ENCODE data around the gene CHRDL2.

Gene CHRDL2

DNA sequence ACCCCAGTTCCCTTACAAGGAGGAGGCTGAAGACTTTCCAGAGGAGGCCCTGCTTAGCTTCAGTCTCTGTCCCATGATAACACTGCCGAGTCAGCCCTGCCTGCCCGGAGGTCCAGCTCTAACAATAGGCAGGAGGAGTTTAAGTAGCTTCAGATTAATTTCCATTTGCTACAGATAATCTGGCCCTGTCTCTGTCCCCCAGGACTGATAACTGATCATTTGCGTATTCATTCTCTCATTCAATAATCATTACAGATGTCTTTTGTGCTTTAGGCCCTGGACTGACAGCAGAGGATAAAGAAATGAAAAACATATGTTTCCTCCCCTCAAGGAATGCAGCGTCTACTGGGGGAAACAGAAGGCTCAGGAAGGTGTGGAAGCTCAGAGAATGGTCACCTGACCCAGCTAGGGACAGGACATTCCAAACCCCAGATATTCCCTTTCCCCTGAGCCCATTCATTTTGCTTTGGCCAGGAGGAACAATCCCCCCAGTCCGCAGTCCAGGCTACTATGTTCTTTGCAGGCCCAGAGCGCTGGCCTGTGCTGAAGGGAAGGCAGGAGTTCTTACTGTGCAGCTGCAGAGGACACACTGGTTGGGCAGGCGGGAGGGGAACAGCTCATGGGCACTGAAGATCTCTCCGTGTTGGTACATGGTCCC lies 20.8 kb downstream of the CHRDL2 start:
- ATAC-seq = no peak

DNA sequence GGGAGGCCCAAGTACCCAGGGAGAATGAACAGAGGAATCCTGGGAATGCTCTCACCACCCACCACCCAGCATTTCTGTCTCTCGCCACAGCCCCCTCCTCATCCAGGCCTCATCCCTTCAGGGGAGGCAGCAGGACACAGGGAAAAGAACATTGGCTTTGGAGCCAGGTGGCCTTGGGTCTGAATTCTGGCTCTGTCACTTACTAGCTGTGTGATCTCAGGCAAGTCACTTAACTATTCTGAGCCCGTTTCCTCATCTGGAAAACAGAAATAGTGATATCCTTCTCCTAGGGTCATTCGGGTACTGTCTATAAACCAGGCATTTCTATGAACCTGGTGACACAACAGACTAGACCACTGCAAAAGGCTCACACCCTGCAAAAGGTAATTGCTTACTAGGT lies 22.1 kb downstream of the CHRDL2 start:
- no peak for ATAC-seq

DNA sequence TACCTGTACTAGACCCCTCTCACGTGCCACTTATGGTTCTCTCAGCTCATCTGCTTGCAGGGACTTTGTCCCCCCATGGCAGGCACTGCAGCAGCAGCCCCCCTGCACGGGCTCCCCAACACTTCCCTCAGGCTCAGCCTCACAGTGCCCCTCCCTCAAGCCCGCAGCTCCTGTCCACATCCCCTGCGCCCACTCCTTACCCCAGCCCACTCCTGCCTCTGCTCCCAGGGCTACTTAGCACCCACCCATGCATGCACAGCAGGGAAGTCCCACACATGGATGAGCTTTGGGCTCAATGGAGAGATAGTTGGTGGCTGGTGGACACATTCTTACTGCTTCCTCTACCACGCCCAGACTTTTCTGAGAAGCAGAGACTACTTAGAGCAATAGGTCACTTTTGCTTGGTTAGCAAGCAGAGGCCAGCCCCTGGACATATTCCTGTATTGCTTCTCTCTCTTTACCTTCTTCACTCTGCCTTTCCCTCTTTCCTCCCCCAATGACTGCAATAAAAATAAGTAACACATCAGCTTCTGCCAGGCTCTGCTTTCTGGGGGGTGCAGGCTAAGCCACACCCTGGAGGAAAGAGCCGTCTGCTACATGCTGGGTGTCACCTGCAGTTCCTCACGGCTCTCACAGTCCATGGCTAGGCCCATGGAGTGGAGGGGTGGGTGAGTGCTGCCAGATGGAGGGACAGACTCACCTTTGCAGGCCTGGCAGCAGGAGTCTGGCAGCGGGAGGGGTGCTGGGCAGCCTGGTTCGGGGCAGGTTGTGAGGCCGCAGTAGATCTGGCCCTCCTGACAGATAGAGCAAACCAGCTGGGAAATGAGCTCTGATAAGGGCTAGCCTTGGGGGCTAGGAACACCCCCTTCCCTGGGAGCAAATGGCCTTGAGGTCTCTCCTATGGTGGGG lies 23.4 kb downstream of the CHRDL2 start:
- ATAC-seq = no peak

DNA sequence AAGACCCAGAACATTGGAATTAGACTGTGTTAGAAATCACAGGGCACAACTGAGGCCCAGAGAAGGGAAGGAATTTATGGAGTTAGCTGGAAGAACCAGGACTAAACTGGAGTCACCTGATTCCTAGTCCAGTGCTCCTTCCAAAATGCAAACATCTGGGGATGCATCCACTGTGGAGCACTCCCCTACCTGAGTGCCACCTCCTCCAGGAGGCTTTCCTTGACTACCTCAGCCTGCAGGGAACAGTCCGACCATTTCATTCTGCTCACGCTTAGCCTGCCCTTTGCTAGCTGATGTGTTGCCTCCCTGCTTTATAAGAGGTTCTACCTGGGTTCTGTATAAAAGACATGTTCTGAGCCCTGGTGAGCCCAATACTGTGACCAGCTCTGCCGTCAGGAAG lies 24.0 kb downstream of the CHRDL2 start:
- no peak for ATAC-seq

DNA sequence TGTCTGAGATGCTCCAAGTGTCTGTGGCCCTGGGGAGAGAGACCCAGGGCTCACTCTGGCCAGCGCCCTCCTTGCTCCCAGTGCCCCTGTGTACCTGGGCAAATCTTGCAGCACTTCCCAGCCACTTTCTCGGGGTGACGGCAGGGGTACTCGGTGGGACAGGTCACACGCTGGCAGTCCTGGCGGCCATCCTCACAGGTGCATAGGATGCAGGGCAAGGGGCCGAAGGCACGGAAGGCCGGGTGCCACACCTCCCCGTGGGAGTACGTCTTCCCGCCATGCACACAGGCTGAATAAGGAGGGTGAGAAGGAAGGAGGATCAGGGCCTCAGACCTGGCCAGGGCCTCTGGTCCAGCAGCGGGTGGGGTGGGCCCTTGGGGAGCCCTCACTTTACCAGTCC lies 28.0 kb downstream of the CHRDL2 start:
- no peak for ATAC-seq

DNA sequence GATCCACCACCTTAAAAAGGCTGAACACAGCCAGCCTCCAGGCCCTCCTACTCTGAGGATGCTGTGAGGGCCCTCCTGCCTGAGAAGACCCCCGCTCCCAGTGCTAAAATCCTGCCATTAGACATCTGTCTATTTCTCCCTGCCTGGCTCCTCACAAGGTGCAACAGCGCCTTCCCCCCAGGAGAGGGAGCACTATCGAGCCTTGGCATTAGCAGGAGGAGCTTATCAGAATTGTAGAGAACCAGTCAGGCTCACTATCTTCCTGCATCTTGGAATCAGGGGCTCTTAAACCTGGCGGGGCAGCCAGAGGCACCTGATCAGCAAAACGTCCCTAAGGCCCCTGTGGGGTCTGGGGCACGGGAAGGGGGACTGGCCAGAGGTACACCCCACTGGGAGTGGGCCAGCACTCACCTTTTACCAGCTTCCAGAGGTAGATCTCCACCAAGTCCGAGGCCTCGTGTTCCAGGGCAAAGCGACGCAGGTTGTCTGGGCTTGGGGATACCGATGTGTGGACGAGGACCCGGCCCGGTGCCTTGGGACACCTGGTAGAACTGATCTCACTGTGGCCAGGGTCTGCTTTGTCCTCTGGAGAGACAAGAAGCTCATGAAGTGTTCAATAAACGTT lies 28.7 kb downstream of the CHRDL2 start:
- ATAC-seq = peak; percentile 55 to 70

DNA sequence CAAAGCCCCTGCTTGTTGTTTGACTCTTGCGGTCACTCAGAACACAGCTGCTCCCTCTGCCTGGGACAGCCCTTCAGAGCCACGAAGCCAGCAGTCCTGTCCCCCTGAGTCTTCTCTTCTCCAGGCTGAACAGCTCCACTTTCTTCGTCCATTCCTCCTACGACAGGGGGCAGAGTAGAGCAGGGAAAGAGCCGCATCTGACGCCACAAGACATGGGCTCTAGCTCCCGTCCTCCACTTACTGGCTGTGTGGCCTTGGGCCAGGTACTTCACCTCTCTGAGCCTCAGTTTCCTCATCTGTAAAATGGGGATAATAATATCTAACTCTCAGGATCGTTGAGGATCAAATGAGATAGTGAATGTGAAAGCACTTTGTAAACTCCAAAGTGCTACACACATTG lies 29.9 kb downstream of the CHRDL2 start:
- no peak for ATAC-seq

DNA sequence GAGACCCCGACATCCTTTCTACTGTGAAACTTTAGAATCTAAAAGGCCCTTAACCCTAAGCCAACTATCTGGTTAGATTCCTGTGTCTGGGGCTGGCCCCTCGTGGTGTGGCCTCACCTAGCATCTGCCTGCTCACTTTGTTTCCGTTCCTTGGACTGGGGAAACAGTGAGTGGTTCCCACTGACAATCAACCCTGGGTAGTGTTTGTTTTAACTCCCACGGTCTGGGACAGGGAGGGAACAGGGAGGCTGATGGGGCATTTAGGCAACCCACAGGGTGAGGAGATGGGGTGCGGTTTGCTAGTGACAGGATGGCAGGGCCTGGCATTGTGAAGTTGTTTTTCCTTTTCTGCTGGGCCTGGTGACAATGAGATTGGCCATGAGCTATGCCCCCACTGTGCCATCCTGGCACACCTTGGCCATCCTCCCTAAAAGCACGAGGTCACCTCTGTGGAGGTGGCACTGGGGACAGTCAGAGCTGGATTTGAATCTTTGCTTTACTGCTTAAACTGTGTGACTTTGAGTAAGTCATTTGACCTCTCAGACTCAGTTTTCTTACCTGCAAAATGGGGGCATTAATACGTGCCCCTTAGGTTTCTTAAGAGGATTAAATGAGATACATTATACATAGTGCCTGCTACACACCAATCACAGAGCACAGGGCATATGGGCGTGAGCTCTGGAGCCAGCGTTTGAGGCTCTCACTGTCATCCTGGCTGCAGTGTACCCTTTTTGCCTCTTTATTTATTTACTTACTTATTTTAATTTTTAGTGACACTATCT lies 31.4 kb downstream of the CHRDL2 start:
- ATAC-seq = no peak

DNA sequence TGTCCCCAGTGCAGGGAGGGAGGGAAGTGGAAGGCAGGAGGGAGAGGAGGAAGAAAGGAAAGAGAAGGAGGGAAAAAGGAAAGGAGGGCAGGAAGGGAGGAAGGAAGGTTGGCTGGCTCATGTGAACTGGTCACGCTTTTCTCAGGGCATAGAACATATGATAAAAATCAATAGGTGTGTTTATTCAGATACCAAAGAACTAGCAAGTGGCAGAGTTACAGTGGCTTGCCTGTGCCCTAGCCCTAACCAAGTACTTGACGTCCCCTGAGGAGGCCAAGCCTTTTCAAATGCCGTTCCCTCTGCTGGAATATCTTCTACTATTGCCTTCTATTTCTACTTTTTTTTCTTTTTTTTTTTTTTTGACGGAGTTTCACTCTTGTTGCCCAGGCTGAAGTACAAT lies 33.5 kb downstream of the CHRDL2 start:
- ATAC-seq = no peak

DNA sequence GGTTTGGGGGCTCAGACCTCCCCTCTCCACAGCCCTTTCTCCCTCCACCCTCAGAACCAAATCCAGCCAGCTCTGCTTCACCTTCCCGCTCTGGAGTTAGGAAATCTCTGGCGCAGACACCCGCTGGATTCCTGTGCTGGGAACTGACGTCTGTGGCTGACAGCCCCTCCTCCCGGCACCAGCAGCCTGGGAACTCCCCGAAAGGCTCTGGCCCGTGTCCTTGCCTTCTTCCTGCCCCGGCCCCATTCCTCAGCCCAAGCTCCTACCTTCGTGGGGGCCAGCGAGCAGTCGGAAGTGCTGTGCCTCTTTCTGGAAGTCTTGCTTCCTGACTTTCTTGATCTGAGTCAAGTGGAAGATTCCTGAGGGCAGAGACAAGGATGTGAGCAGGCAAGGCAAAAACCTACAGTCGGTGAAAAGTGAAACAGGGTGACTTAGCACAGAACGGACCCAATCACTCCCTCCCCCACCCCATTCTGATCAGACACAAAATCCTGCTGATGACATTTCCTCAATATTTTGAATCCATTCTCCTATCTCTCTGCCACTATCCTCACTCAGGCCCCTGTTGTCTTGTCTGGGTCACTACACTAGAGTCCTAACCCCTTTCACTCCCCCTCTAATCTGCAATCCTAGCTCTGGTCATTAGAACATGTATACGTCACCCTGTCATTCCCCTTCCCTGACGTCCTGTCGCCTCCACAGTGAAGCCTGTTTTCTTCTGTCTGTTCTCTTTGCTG lies 34.1 kb downstream of the CHRDL2 start:
- no peak for ATAC-seq

DNA sequence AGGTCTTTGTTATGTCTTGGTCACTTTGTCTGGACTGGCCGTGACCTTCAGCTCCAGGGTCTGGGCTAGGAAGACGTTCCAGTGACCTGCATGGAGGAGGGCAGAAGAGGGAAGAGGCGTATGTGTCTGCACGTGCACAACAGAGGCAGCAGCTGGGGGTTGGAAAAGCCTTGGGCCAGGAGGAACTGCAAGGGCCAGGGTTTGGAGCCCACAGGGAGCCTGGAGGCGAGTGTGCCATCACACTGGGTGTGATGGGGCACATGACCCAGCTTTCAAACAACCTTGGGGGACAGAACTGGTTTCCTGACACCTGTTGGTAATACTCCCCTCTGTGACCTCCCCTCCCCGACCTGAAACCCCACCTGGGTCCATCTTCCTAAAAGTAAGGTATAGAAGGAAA lies 34.7 kb downstream of the CHRDL2 start:
- no peak for ATAC-seq

DNA sequence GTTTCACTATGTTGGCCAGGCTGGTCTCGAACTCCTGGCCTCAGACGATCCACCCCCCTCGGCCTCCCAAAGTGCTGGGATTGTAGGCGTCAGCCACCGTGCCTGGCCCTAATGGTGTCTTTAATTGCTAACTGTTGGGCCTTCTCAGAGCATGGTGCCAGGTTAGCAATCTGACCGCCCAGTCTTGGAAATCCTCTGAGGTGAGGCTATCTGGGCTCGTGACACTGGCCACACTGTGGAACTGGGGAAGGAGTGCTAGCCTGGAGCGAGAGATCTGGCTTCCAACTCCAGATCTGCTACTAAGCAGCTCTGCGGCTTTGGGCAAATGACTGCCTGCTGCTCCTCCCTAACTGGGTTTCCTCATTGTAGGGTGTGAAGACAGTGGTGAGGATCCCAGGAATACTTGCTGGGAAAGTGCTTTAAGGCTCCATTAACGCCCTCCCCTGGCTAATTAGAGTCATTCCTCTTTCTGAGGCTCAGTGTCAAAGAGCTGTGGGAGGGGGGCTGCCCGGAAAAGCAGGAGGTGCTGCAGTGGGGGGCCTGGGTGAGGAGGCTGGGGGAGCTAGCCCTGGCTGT lies 35.4 kb downstream of the CHRDL2 start:
- ATAC-seq = no peak

DNA sequence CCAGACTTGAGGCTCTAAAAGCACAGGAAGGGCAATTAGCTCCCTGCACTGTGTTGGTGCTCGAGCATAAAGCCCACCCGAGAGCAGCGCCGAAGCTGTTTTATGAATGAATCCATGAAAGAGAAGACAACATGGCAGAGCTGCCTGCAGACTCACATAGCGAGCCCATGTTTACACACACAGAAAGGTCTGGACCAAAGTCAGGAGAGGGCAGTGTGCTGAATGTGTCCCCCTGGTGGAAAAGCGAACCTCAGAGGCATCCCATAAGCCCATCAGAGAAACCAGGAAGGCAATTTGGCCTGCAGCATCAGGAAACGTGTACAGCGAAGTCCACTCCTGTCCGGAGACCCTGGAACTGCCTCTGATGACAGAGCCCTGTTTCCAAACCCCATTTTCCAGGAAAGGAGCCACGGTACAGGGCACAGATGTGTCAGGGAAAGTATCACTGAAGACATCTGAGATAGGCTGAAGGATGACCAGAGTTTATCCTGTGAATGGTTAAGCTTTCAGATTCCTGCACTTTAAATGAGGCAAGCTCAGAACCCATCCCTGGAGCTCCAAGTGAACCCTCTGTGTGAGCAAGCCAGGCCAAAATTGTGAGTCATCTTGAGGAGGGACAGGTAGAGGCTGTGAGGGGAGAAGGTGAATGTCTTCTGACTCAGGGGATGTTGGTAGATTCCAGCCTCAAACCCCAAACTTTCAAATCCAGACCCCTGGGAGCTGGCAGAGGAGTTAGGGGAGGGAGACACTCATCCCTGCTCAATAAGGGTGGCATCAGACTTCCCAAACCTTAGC lies 36.9 kb downstream of the CHRDL2 start:
- ATAC-seq = no peak

DNA sequence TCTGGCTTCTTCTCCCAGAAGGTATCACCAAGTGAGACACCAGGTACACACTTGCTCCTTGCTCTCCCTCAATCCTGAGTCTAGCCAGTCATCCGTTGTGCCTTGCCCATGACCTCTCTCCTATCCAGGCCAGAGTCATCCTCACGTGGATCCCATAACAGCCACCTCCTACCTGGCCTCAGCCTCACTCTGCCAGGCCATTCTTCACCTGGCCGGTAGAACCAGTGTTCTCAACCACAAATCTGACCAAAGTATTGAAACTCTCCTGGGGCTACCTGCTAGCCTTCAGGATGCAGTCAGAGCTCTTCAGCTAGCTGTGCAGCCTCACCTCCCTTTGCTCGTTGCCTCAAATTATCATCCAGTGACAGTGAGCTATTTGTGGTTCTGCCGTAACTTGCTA lies 37.7 kb downstream of the CHRDL2 start:
- ATAC-seq = no peak

DNA sequence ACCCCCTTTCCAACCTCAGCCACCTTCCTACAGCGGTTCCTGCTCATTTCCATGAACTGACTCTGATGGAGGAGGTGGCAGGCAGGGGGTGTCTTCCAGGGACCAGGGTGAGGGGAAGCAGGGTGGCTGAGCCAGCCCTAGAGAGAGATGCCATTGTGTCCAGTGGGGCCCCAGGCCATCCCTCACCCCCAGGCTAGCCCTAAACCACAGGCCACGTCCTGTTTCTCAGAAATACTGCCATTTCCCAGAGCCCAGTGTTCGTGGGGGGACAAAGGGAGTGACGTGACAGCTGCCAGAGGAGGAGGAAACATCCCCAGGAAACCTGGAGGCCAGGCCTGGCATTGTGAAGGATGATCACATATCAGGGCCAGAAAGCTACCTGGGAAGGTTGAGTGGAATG lies 39.5 kb downstream of the CHRDL2 start:
- ATAC-seq = no peak

DNA sequence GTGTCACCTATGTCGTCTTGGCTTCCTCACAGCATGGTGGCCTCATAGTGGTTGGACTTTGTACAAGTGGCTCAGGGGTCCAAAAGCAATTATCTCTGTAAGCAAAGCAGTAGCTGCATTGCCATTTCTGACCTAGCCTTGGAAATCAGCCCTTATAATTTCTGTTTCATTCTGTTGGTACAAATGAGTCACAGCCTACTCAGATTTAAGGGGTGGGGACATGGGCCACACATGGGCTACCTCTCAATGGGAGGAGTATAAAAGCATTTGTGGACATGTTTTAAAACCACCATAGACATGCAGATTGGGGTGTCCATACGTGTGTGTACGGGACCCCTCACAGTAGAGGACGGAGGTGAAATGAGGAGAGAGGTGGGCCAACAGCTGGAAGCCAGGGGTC lies 41.6 kb downstream of the CHRDL2 start:
- ATAC-seq = no peak

DNA sequence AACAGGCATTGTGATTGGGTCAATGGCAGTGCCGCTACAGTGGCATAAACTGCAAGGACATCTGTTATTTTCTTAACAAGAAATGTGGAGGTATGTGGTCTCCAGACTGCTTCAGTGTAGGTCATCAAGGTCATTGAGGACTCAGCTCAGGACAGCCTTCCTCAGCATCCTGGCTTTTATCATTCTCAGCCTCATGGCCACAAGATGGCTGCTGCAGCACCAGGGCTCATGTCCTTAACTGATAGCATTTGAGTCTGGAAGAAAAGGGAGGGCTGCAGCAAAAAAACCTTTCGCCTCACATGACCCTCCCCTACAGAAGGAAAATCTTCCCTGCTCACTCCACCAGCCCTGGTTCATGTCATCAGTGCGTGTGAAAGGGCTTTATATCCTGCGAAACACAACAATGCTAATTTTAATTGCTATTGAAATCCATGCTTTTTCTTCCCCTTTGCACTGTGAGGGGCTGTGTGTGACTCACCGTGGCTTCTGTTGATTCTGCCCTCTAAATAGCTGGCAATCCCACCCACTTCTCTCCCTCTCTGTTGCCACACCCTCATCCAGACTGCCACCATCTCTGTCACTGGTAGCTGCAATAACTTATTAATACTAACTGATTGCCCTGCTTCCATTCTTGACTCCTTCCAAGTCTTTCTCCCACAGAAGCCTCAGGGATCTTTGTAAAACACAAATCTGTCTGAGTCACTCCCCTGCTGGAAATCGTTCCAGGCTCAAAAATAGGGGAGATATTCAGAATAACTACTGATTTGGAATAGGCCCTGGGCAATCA lies 43.8 kb downstream of the CHRDL2 start:
- no peak for ATAC-seq

DNA sequence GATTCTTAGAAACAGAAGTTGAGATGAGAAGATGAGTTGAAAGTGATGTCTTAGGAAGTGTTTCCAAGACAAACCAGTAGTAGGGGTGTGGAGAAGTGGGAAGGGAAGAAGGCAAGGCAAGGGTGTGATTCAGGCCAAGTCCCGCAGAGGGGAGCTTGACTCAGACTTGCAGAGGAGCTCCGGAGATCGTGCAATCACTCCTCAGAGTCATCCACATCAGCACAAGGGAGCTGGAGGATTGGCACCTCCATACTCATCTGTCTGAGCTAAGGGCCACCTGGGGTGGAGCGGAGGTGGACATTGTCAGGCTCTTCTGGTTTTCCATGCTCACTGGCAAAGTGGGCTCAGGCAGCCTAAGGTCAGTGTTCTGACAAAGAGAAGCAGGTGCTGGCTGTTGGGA lies 44.4 kb downstream of the CHRDL2 start:
- no peak for ATAC-seq

DNA sequence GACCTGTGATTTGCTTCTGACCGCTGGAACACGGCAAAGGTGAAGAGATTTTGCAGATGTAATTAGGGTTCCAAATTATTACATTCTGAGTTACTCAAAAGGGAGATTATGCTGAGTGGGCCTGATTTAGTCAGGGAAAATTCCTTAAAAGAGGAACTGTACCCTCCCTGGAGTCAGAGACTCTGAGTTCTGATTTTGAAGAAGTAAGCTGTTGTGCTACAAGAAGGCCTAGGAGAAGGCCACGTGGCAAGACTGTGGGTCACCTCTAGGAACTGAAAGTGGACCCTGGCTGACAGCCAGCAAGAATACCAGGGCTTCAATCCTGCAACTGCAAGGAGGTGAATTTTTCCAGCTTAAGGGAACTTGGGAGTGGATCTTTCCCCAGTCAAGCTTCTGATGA lies 45.3 kb downstream of the CHRDL2 start:
- no peak for ATAC-seq

DNA sequence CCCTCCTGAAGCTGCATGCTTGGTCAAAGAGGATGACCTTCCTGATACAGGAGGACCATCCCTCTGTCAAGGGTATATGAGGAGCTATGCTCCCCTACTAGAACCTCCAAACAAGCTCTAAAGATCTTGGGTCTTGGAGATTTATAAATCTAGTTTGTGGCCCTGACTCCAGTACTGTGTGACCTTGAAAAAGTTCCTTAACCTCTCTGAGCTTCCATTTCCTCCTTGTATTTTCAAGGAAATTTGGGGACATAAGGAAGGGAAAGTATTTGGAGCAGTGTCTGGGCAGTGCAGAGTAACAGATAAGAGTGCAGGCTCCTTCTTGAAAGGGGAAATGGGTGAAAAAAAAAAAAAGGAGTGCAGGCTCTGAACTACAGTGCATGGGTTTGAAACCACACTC lies 45.9 kb downstream of the CHRDL2 start:
- no peak for ATAC-seq

Data from activated CD4-positive, CD25-positive, alpha-beta regulatory T cell treated with anti-CD3 and anti-CD28 coated beads, Interleukin-2, amount 50 U/mL, for 24 hours (primary cell).